HG03064 (cell line): ENCODE measurements around the gene ZFAND4.
A peak's percentile ranks its signal among the peaks of the same experiment; 100 is the strongest.
"Not testable (repeated sequence)": the region's sequence is repeated elsewhere in the genome, so short reads cannot be mapped to it uniquely, and the experiment has no call there.

Source experiments
- ATAC-seq: cut with Tn5 transposase; IDR thresholded peaks from one replicate; pipeline ENCODE4 v1.9.1; 2021; ENCODE audit warnings: low read depth; ENCODE audit not compliant: unreplicated experiment

Gene ZFAND4

GRCh38 chr10:45644527-45644926 is 28.0 kb downstream of the ZFAND4 start:
- no peak for ATAC-seq

- ATAC-seq: no peak
Observed at GRCh38 chr10:45640941-45641340, 31.6 kb downstream of the ZFAND4 start.

- no peak for ATAC-seq
Observed at GRCh38 chr10:45640049-45640448, 32.5 kb downstream of the ZFAND4 start.

GRCh38 chr10:45627412-45628048 is 45.0 kb downstream of the ZFAND4 start:
- no peak for ATAC-seq

GRCh38 chr10:45625879-45626278 is 46.7 kb downstream of the ZFAND4 start:
- ATAC-seq: no peak

- no peak for ATAC-seq
Observed at GRCh38 chr10:45624724-45625123, 47.8 kb downstream of the ZFAND4 start.

- ATAC-seq: no peak
Observed at GRCh38 chr10:45614869-45615268, 57.7 kb downstream of the ZFAND4 start.

GRCh38 chr10:45612741-45613140 is 59.8 kb downstream of the ZFAND4 start:
- ATAC-seq: no peak

- ATAC-seq: no peak
Observed at GRCh38 chr10:45608052-45608451, 64.5 kb downstream of the ZFAND4 start.

- ATAC-seq: no peak
Observed at GRCh38 chr10:45607276-45607675, 65.3 kb downstream of the ZFAND4 start.

GRCh38 chr10:45602836-45603235 is 69.7 kb downstream of the ZFAND4 start:
- no peak for ATAC-seq

- no peak for ATAC-seq
Observed at GRCh38 chr10:45602082-45602730, 70.4 kb downstream of the ZFAND4 start.

GRCh38 chr10:45601254-45601930 is 71.2 kb downstream of the ZFAND4 start:
- not testable (repeated sequence) for ATAC-seq

GRCh38 chr10:45600337-45601253 is 72.0 kb downstream of the ZFAND4 start:
- ATAC-seq: not testable (repeated sequence)

GRCh38 chr10:45599646-45600045 is 72.9 kb downstream of the ZFAND4 start:
- ATAC-seq: no peak

GRCh38 chr10:45599021-45599603 is 73.5 kb downstream of the ZFAND4 start:
- ATAC-seq: no peak

- no peak for ATAC-seq
Observed at GRCh38 chr10:45596526-45596925, 76.0 kb downstream of the ZFAND4 start.

GRCh38 chr10:45594276-45595157 is 78.1 kb downstream of the ZFAND4 start:
- ATAC-seq: peak; percentile 95

- ATAC-seq: no peak
Observed at GRCh38 chr10:45593938-45594275, 78.7 kb downstream of the ZFAND4 start.

GRCh38 chr10:45592926-45593325 is 79.6 kb downstream of the ZFAND4 start:
- ATAC-seq: no peak
